Chondrocyte (in vitro differentiated cells): ENCODE results near the gene PDLIM1. TPM values are rescaled to one million over a fixed set of nuclear protein-coding genes. Genes with fewer than 3 reads are reported as not detected.

Experiments used
- DNase-seq: peaks from one replicate; pipeline ENCODE4 v3.0.0; 2021; ENCODE audit warnings: mixed read lengths, low spot score
- H3K27ac Mint-ChIP-seq: one replicate; pipeline ENCODE4 v1.8.0; 2021; ENCODE audit warnings: mild to moderate bottlenecking, moderate library complexity, mixed read lengths; ENCODE audit not compliant: unreplicated experiment
- H3K27me3 Mint-ChIP-seq: 2 replicates; pipeline ENCODE4 v1.8.0; 2021; ENCODE audit warnings: low read depth, mixed read lengths
- H3K36me3 Mint-ChIP-seq: 2 replicates; pipeline ENCODE4 v1.8.0; 2021; ENCODE audit warnings: low read depth, mixed read lengths
- H3K4me1 Mint-ChIP-seq: 2 replicates; pipeline ENCODE4 v1.8.0; 2021; ENCODE audit warnings: low read depth, mild to moderate bottlenecking, mixed read lengths
- H3K4me3 Mint-ChIP-seq: one replicate; pipeline ENCODE4 v1.8.0; 2021; ENCODE audit warnings: mild to moderate bottlenecking, moderate library complexity, mixed read lengths; ENCODE audit not compliant: unreplicated experiment
- H3K9me3 Mint-ChIP-seq: 2 replicates; pipeline ENCODE4 v1.8.0; 2021; ENCODE audit warnings: low read depth, mixed read lengths
- CTCF ChIP-seq: fragments of 200-600 bp; sonication (generic); IDR thresholded peaks from 2 replicates; pipeline ENCODE4 v1.5.0; 2021; ENCODE audit warnings: antibody characterized with exemption, mild to moderate bottlenecking, moderate library complexity
- total RNA-seq: library from RNA; stranded (reverse); gene quantifications from 3 replicates; pipeline ENCODE4 v1.2.1, GENCODE V29; 2021

The PDLIM1 gene
- total RNA-seq, 1 donor from 2014 or later, result 110 TPM

DNA sequence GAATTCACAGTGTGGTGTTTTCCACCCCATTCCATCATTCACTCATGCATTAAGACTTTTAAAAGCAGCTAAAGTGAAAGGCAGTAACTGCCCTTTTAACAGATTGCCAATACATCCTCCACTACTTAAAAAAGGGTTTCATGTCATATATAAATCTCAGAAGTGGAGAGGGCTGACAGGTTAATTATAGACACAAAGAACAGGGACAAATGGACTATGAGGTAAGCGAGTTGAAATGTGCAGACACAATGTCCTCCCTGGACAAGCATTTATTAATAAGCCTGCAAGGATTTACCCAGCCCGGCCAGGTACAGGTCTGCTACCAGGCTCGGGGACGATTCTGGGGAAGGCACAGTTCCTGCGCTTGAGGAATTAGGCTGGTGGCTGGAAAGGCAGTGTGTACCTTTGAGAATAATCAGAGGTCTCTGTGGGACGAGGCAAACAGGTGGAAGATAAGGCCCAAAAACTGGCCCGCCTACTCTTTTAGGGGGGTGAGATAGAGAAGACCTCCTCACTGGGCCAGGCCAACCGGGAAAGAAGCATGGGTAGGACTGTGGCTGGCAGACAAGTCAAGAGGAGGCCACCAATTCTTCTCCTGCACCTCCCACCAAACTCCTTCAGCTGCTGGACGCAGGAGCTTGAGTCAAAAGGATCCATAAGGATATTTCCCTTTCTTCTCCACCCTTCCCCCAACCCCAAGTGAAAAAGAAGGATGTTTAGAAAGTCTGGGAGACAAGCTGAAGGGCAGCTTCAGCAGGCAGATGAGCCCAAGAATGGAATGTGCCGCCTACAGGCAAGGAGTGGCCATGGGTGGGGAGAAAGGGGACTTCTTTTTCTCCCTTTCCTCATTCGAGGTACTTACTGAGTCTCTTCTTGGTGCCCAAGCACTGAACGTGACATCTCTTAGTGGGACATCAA is 1.5 kb downstream of the PDLIM1 start:
- Mint-ChIP-seq H3K36me3 (no peaks in the 10 kb centered on the region), H3K9me3 (no peaks in the 10 kb centered on the region), H3K4me3 (peak overlapping the region; percentile 89), H3K27ac (no peak overlapping the region), H3K27me3 (no peaks in the 10 kb centered on the region), H3K4me1 (peaks cover 48% of the 10 kb centered on the region)
- TF ChIP-seq CTCF, result peak; percentile 37
- DNase-seq, result no peak

GRCh38 chr10:95288303-95288702 is 2.5 kb downstream of the PDLIM1 start:
- DNase-seq, result no peak
- no peak for TF ChIP-seq CTCF
- Mint-ChIP-seq H3K36me3 (no peaks in the 10 kb centered on the region), H3K27me3 (no peaks in the 10 kb centered on the region), H3K27ac (no peak overlapping the region), H3K9me3 (no peaks in the 10 kb centered on the region), H3K4me3 (no peak overlapping the region), H3K4me1 (peaks cover 42% of the 10 kb centered on the region)

- DNase-seq, result no peak
- TF ChIP-seq CTCF, result no peak
- Mint-ChIP-seq H3K27me3 (no peaks in the 10 kb centered on the region), H3K9me3 (no peaks in the 10 kb centered on the region), H3K27ac (no peak overlapping the region), H3K36me3 (no peaks in the 10 kb centered on the region), H3K4me1 (peaks cover 44% of the 10 kb centered on the region), H3K4me3 (no peak overlapping the region)
Measured at GRCh38 chr10:95287281-95287680, 3.5 kb downstream of the PDLIM1 start.

DNA sequence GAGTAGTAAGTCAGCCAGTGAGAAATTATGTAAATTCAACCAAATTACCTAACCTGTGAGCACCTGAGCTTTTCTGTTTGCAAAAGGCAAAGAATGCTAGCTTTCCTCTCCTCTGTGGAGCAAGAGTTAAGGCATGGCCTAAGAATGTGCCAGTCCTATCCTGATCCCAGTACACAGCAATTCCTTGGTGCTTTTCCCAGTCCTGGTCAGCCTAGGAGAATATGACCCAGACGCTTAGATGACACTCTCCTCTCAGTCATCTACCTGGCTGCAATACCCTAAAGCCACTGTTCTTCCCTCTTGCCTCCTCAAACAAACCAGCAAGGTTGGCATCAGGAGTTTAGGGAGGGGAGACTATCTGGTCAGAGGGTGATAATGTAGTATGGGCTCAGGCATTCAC is 4.1 kb downstream of the PDLIM1 start:
- no peak overlapping the region for H3K4me3 Mint-ChIP-seq
- no peak for TF ChIP-seq CTCF
- no peak overlapping the region for H3K27ac Mint-ChIP-seq

GRCh38 chr10:95285556-95285955 is 5.2 kb downstream of the PDLIM1 start:
- Mint-ChIP-seq H3K36me3 (no peaks in the 10 kb centered on the region), H3K27me3 (no peaks in the 10 kb centered on the region), H3K27ac (no peak overlapping the region), H3K9me3 (no peaks in the 10 kb centered on the region), H3K4me3 (no peak overlapping the region), H3K4me1 (peaks cover 59% of the 10 kb centered on the region)
- TF ChIP-seq CTCF, result no peak
- DNase-seq, result no peak

More for the DNA sequence above, 4.1 kb downstream of the PDLIM1 start:
- Mint-ChIP-seq H3K9me3 (no peaks in the 10 kb centered on the region), H3K27me3 (no peaks in the 10 kb centered on the region), H3K4me1 (peaks cover 49% of the 10 kb centered on the region), H3K36me3 (no peaks in the 10 kb centered on the region)
- no peak for DNase-seq
